Heart left ventricle (tissue), 13 donors: ENCODE measurements around the gene UNC119B.

Experiments used
- CTCF ChIP-seq, 12 donors: fragments of 200-600 bp; sonication (generic) in 4 of 12; IDR thresholded peaks; one replicate each; pipeline versions ENCODE4 v1.5.0 to v1.8.0; 2018 to 2022; ENCODE audit warnings: antibody characterized with exemption in 12 of 12, mild to moderate bottlenecking in 5 of 12
- POLR2A ChIP-seq, 2 donors: fragments of 450-650 bp; IDR thresholded peaks; one replicate each; pipeline ENCODE4 v1.6.1; 2017; ENCODE audit warnings: antibody characterized with exemption in 2 of 2, mild to moderate bottlenecking in 2 of 2, moderate library complexity in 2 of 2
- donor health status: ischemic (EF 13 %, LVEDD 7.1; RV severe dilation, severe dysfunction).
- donor health status: DM: no; HTN: yes; CAD: no.
- donor health status: DM: no; HTN: no; CAD: no.
- donor health status: ischemic (EF 25% LVEDD 6.9; RV normal size, moderate dysfunction).
- donor health status: ischemic (EF 25% LVEDD 5.7; RV mildly dilated, moderate dysfunction).
- donor health status: ischemic (EF 35%, LVEDD 5.7; RV mildly dilated, moderate dysfunction).
- donor health status: nonischemic (EF 11% LVEDD 7.7; RV severe dilation, severe dysfunction).
- donor health status: DM: yes; HTN: yes; CAD: no.
- donor health status: PGD.
- donor health status: ischemic (EF 29% LVEDD 5.4; RV normal size, mild dysfunction).
- donor health status: nonischemic (EF 23%, LVEDD 6.1; RV moderate dilation, normal function).

GRCh38 chr12:120726510-120726793, 16.2 kb downstream of the UNC119B start:
- no peak for TF ChIP-seq CTCF (IDR thresholded peaks at IDR 0.05)
- no peak for TF ChIP-seq POLR2A (IDR thresholded peaks at IDR 0.05)
